ENCODE measurements around the gene CPSF4.

Gene CPSF4

GRCh38 chr7:99468336-99468918 is 29.7 kb downstream of the CPSF4 start:
- 0 out of 2 replicates have a peak overlapping the region, but pooled peaks have one; percentile 2 for H3K27ac ChIP-seq
- no peak for DNase-seq (ENCODE audit: low spot score)
- TF ChIP-seq CTCF (conservative IDR thresholded peaks at IDR 0.05; ENCODE audit: low read depth) = no peak
- CTCF ChIA-PET = interaction anchor here (0.6 kb wide), 1 partner anchor 10 kb away, joined by 3 read pairs; no protein-coding TSS in a partner anchor
- POLR2A ChIA-PET (ENCODE audit: low non-redundant PET) = no interaction called here

GRCh38 chr7:99469381-99470065 is 30.8 kb downstream of the CPSF4 start:
- peak overlapping the region; percentile 6; the same call in 1 of the 2 replicates for H3K27ac ChIP-seq
- DNase-seq (ENCODE audit: low spot score) = no peak
- no peak for TF ChIP-seq CTCF (conservative IDR thresholded peaks at IDR 0.05; ENCODE audit: low read depth)
- CTCF ChIA-PET = interaction anchor here (0.6 kb wide), 2 partner anchors 11 to 426 kb away, joined by 3 to 5 read pairs; no protein-coding TSS in a partner anchor
- POLR2A ChIA-PET (ENCODE audit: low non-redundant PET) = no interaction called here

GRCh38 chr7:99472561-99473314 is 34.0 kb downstream of the CPSF4 start, which contains the start of gene ZNF789:
Gene ZNF789 (plus strand): TSS chr7:99472890. CDS start chr7:99476457, 3,567 bp downstream.
- H3K27ac ChIP-seq = peak within 1 kb of the TSS; percentile 96
- no peak for TF ChIP-seq CTCF (conservative IDR thresholded peaks at IDR 0.05; ENCODE audit: low read depth)
- ChIA-PET CTCF (interaction anchor here (0.6 kb wide), 1 partner anchor 1327 kb away, joined by 4 read pairs; no protein-coding TSS in a partner anchor), POLR2A (ENCODE audit: low non-redundant PET) (no interaction called here)
- peak; percentile 99 for DNase-seq (ENCODE audit: low spot score)

GRCh38 chr7:99473315-99473596 is 34.5 kb downstream of the CPSF4 start:
- peak overlapping the region; percentile 96 for H3K27ac ChIP-seq
- ChIA-PET POLR2A (ENCODE audit: low non-redundant PET) (interaction anchor here (0.6 kb wide), 1 partner anchor 31 kb away, joined by 6 read pairs; no protein-coding TSS in a partner anchor), CTCF (interaction anchor here (0.6 kb wide), 1 partner anchor 1327 kb away, joined by 4 read pairs; no protein-coding TSS in a partner anchor)
- peak; percentile 82 for DNase-seq (ENCODE audit: low spot score)
- TF ChIP-seq CTCF (conservative IDR thresholded peaks at IDR 0.05; ENCODE audit: low read depth) = no peak

- 0 out of 2 replicates have a peak overlapping the region, but pooled peaks have one; percentile 21 for H3K27ac ChIP-seq
- DNase-seq (ENCODE audit: low spot score) = no peak
- CTCF ChIA-PET = interaction anchor here (0.6 kb wide), 1 partner anchor 102 kb away, joined by 3 read pairs; no protein-coding TSS in a partner anchor
- POLR2A ChIA-PET (ENCODE audit: low non-redundant PET) = interaction anchor here (0.7 kb wide), 1 partner anchor 440 kb away, joined by 5 read pairs; no protein-coding TSS in a partner anchor
- no peak for TF ChIP-seq CTCF (conservative IDR thresholded peaks at IDR 0.05; ENCODE audit: low read depth)
Measured at GRCh38 chr7:99476107-99476506, 37.4 kb downstream of the CPSF4 start.

All from RWPE1 (cell line).